GM18858 (cell line): Measurements from ENCODE around the gene NLGN2.

ENCODE experiments used
- ATAC-seq: cut with Tn5 transposase; IDR thresholded peaks from one replicate; pipeline ENCODE4 v1.9.1; 2021; ENCODE audit not compliant: unreplicated experiment

NLGN2 gene

DNA sequence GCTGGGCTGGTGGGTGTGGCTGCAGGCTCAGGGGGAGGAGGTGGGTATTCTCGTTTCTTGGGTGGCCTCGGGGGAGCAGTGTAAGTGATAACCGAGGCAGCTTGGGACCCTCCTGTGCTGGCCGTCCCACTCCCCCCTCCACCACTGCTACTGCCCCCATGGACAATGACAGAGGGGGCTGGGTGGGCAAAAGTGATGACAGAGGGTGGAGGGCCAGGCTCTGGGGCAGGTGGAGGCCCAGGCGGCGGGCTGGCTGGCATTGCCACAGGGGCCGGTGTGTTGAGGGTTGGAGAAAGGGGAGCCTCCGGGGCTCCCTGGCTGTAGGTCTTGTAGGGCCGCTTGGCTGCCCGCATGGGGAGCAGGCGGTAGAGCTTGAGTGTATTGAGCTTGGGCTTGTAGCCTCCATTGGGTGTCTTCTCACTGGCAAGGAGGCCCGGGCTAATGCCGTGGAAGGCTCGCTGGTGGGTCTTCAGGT is 55.8 kb downstream of the NLGN2 start:
- ATAC-seq, result no peak

DNA sequence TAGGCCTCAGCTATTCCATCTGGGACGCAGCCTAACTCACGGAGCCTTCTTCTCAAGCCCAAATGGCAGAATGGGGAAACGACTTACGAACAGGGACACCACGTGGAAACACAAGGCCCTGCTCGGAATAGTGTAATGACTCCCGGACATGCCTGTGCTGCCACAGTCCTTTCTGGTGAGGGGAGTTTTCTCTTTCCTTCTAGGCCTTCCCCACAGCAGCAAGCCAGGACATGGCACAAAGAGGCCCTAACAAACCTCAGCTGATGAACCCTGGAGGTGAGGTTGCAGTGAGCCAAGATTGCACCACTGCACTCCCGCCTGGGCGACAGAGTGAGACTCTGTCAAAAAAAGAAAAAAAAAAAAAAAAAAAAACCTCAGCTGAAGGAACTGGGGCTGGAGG is 56.4 kb downstream of the NLGN2 start:
- no peak for ATAC-seq

GRCh38 chr17:7465597-7466275 is 58.1 kb downstream of the NLGN2 start:
- ATAC-seq, result no peak

GRCh38 chr17:7466318-7466638 is 58.6 kb downstream of the NLGN2 start:
- ATAC-seq, result no peak

GRCh38 chr17:7466639-7467341 is 59.1 kb downstream of the NLGN2 start:
- ATAC-seq, result no peak

GRCh38 chr17:7467498-7467897 is 59.9 kb downstream of the NLGN2 start:
- ATAC-seq, result no peak

DNA sequence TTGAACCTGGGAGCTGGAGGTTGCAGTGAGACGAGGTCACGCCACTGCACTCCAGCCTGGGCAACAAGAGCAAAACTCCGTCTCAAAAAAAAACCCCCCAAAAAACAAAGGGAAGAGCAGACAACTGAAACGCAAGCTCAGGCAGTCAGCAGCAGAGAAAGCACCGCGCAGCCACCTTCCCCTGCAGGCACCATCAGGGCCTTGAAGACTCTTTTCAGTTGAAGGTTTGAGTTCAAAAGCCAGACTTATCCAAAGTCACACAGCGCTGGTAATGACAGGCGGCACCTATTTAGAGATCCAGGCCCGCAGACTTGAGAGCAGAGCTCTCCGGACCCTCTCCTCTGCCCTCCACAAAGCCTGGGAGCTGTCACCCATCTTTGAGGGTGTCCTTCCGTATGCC is 60.6 kb downstream of the NLGN2 start:
- ATAC-seq, result no peak

DNA sequence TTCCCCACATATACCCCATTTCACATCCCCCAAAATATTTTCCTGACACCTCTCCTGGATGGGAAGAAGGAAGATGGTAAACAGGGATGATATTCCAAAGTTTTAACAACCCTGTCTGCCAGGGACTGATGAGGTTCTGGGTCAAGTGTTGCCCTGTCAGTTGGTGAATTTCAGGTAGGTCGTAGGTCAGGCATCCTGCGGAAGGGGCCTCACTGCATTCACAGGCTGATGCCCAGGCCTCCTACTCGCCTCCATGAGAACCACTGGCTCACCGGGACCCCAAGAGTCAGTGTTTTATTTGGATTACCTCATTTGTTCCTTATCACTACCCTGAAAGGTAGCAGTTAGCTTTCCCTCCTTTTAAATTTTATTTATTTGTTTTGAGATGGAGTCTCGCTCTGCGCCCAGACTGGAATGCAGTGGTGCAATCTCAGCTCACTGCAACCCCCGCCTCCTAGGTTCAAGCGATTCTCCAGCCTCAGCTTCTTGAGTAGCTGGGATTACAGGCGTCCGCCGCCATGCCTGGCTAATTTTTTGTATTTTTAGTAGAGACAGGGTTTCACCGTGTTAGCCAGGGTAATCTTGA is 61.3 kb downstream of the NLGN2 start:
- no peak for ATAC-seq
